HL-60/S4 treated with phorbol 12-myristate 13-acetate at 8.2 ng/mL for 4 days and 3 days (cell line): ENCODE results near the gene WDR59.
"Not testable (repeated sequence)": the region's sequence is repeated elsewhere in the genome, so short reads cannot be mapped to it uniquely, and the experiment has no call there.

Source experiments
- in situ Hi-C: fragments of 300-500 bp; cut with MboI; formaldehyde crosslinking; loops from 2 replicates; pipeline ENCODE4 v1.15.0; 2022; ENCODE audit warnings: low sequenced_read_pairs

Gene WDR59

GRCh38 chr16:75013123-75013522 is 28.2 kb upstream of the WDR59 start:
- in situ Hi-C loops = not testable (repeated sequence)

- in situ Hi-C loops = no loop called here
Observed at GRCh38 chr16:75012380-75013081, 27.6 kb upstream of the WDR59 start.

GRCh38 chr16:75011634-75012307 is 26.8 kb upstream of the WDR59 start:
- in situ Hi-C loops = no loop called here

- in situ Hi-C loops = no loop called here
Observed at GRCh38 chr16:75010427-75010826, 25.5 kb upstream of the WDR59 start.

- in situ Hi-C loops = no loop called here
Observed at GRCh38 chr16:75007443-75007842, 22.5 kb upstream of the WDR59 start.

- in situ Hi-C loops = no loop called here
Observed at GRCh38 chr16:75005697-75006096, 20.8 kb upstream of the WDR59 start.

- in situ Hi-C loops = no loop called here
Observed at GRCh38 chr16:75004460-75004859, 19.5 kb upstream of the WDR59 start.

- in situ Hi-C loops = no loop called here
Observed at GRCh38 chr16:75003931-75004330, 19.0 kb upstream of the WDR59 start.

GRCh38 chr16:75002474-75002873 is 17.6 kb upstream of the WDR59 start:
- in situ Hi-C loops = no loop called here

GRCh38 chr16:75000481-75001081 is 15.7 kb upstream of the WDR59 start:
- in situ Hi-C loops = no loop called here

GRCh38 chr16:74999609-75000480 is 14.9 kb upstream of the WDR59 start:
- in situ Hi-C loops = loop anchor here (10.0 kb wide), 1 partner anchor 105 kb away; no protein-coding TSS in a partner anchor

GRCh38 chr16:74999219-74999608 is 14.3 kb upstream of the WDR59 start:
- in situ Hi-C loops = loop anchor here (10.0 kb wide), 1 partner anchor 106 kb away; no protein-coding TSS in a partner anchor

- in situ Hi-C loops = loop anchor here (10.0 kb wide), 1 partner anchor 106 kb away; no protein-coding TSS in a partner anchor
Observed at GRCh38 chr16:74998481-74999218, 13.7 kb upstream of the WDR59 start, which contains the start of gene ZNRF1. Gene ZNRF1, plus strand, starts transcription at chr16:74999024. Its CDS starts 648 bp downstream, at chr16:74999672.

GRCh38 chr16:74997042-74997491 is 12.1 kb upstream of the WDR59 start:
- in situ Hi-C loops = loop anchor here (10.0 kb wide), 1 partner anchor 108 kb away; no protein-coding TSS in a partner anchor

GRCh38 chr16:74995986-74996385 is 11.1 kb upstream of the WDR59 start:
- in situ Hi-C loops = loop anchor here (10.0 kb wide), 1 partner anchor 109 kb away; no protein-coding TSS in a partner anchor

GRCh38 chr16:74991593-74992403 is 6.9 kb upstream of the WDR59 start:
- in situ Hi-C loops = loop anchor here (10.0 kb wide), 1 partner anchor 113 kb away; no protein-coding TSS in a partner anchor

GRCh38 chr16:74991268-74991592 is 6.3 kb upstream of the WDR59 start:
- in situ Hi-C loops = loop anchor here (10.0 kb wide), 1 partner anchor 114 kb away; no protein-coding TSS in a partner anchor

- in situ Hi-C loops = loop anchor here (10.0 kb wide), 1 partner anchor 114 kb away; no protein-coding TSS in a partner anchor
Observed at GRCh38 chr16:74990832-74991231, 5.9 kb upstream of the WDR59 start.

- in situ Hi-C loops = loop anchor here (10.0 kb wide), 1 partner anchor 115 kb away; no protein-coding TSS in a partner anchor
Observed at GRCh38 chr16:74989864-74990263, 4.9 kb upstream of the WDR59 start.
